HepG2 (cell line): ENCODE results near the gene PDP2. TPM values are rescaled to one million over a fixed set of nuclear protein-coding genes. Genes with fewer than 3 reads are reported as not detected.

Experiments
- BHLHE40 ChIP-seq: IDR thresholded peaks from 2 replicates; pipeline ENCODE4 v1.6.1; 2011; ENCODE audit warnings: low read length, improper control_type of control experiment
- EHMT2 ChIP-seq: fragments of 200-600 bp; sonication (generic); IDR thresholded peaks from 2 replicates; pipeline ENCODE4 v1.7.0; 2017; ENCODE audit warnings: antibody characterized with exemption, low read depth, low read length, borderline replicate concordance
- HMG20B ChIP-seq: conservative IDR thresholded peaks from 2 replicates; pipeline ENCODE4 v1.6.1; 2016; ENCODE audit warnings: missing genetic modification reagents, missing compliant biosample characterization
- HOXA3 ChIP-seq: sonication (generic); formaldehyde crosslinking; IDR thresholded peaks from 2 replicates; pipeline ENCODE4 v1.5.0; 2020; ENCODE audit warnings: missing genetic modification reagents
- LCORL ChIP-seq, 2 experiments: fragments of 450-650 bp in 1 of 2; sonication (generic) in 1 of 2; formaldehyde crosslinking in 1 of 2; IDR thresholded peaks; 2 replicates each; pipeline versions ENCODE4 v1.5.0 to v1.6.1; 2017 to 2020; ENCODE audit warnings: antibody characterized with exemption in 1 of 2, missing genetic modification reagents in 1 of 2
- MAFK ChIP-seq, 2 experiments: IDR thresholded peaks in 1 of 2; conservative IDR thresholded peaks in 1 of 2; 2 replicates each; pipeline ENCODE4 v1.6.1; 2011; ENCODE audit warnings: improper control_type of control experiment in 2 of 2, low read length in 2 of 2
- NFE2L2 ChIP-seq: fragments of 150-350 bp; IDR thresholded peaks from 2 replicates; pipeline ENCODE4 v1.6.1; 2014; ENCODE audit warnings: low read length
- PRMT3 ChIP-seq: sonication (generic); formaldehyde crosslinking; IDR thresholded peaks from 2 replicates; pipeline ENCODE4 v1.8.1; 2022; ENCODE audit warnings: low read depth, mild to moderate bottlenecking, moderate library complexity, missing genetic modification reagents, borderline replicate concordance
- TEAD2 ChIP-seq: sonication (generic); formaldehyde crosslinking; IDR thresholded peaks from 2 replicates; pipeline ENCODE4 v1.9.0; 2021; ENCODE audit warnings: missing genetic modification reagents
- ZBTB44 ChIP-seq: sonication (generic); formaldehyde crosslinking; IDR thresholded peaks from 2 replicates; pipeline ENCODE4 v1.4.0; 2020; ENCODE audit warnings: missing genetic modification reagents
- ZFP36L2 ChIP-seq: sonication (generic); formaldehyde crosslinking; IDR thresholded peaks from 2 replicates; pipeline ENCODE4 v1.4.0; 2020; ENCODE audit warnings: missing genetic modification reagents
- ZFX ChIP-seq: sonication (generic); formaldehyde crosslinking; IDR thresholded peaks from 2 replicates; pipeline ENCODE4 v1.4.0; 2020; ENCODE audit warnings: mild to moderate bottlenecking, low read depth, missing genetic modification reagents, moderate library complexity
- ZNF17 ChIP-seq: sonication (generic); formaldehyde crosslinking; IDR thresholded peaks from 2 replicates; pipeline ENCODE4 v1.5.0; 2020; ENCODE audit warnings: mild to moderate bottlenecking, missing genetic modification reagents
- ZNF329 ChIP-seq: sonication (generic); formaldehyde crosslinking; IDR thresholded peaks from 2 replicates; pipeline ENCODE4 v1.9.0; 2021; ENCODE audit warnings: low read depth, mild to moderate bottlenecking, missing genetic modification reagents
- ZNF430 ChIP-seq: sonication (generic); formaldehyde crosslinking; IDR thresholded peaks from 2 replicates; pipeline ENCODE4 v1.9.0; 2021; ENCODE audit warnings: mild to moderate bottlenecking, missing genetic modification reagents
- ZNF607 ChIP-seq: sonication (generic); formaldehyde crosslinking; IDR thresholded peaks from 2 replicates; pipeline ENCODE4 v1.5.1; 2020; ENCODE audit warnings: missing genetic modification reagents, mild to moderate bottlenecking, borderline replicate concordance
- ZNF720 ChIP-seq: sonication (generic); formaldehyde crosslinking; IDR thresholded peaks from 2 replicates; pipeline ENCODE4 v1.4.0; 2020; ENCODE audit warnings: missing genetic modification reagents
- ZNF790 ChIP-seq: sonication (generic); formaldehyde crosslinking; IDR thresholded peaks from 2 replicates; pipeline ENCODE4 v1.8.0; 2022; ENCODE audit warnings: missing genetic modification reagents, mild to moderate bottlenecking, borderline replicate concordance
- ZNF816 ChIP-seq: sonication (generic); formaldehyde crosslinking; IDR thresholded peaks from 2 replicates; pipeline ENCODE4 v1.8.0; 2022; ENCODE audit warnings: missing genetic modification reagents, mild to moderate bottlenecking, borderline replicate concordance
- polyA plus RNA-seq, 8 experiments: library from polyadenylated mRNA; depleted of rRNA in 3 of 8; stranded (reverse) in 7 of 8; unstranded in 1 of 8; fragments of >200 nt; fragmentation: Illumina TruSeq in 4 of 8; extraction: Trizol in 4 of 8; gene quantifications; 2 replicates each; pipeline versions ENCODE4 v1.2.1 to v1.2.3, GENCODE V29; 2011 to 2016; ENCODE audit warnings: low read depth in 4 of 8, missing spikeins in 1 of 8, mixed read lengths in 1 of 8; ENCODE audit not compliant: insufficient read depth in 1 of 8
- total RNA-seq, 5 experiments: library from RNA; depleted of rRNA; stranded (reverse); fragments of >200 nt; fragmentation: Illumina TruSeq; extraction: Trizol; gene quantifications; 2 replicates each; pipeline ENCODE4 v1.2.3, GENCODE V29; 2016; ENCODE audit warnings: low read depth in 1 of 5
- TF ChIP-seq, protein P1 (sequence below): sonication (generic); formaldehyde crosslinking; conservative IDR thresholded peaks from 2 replicates; pipeline ENCODE4 v1.4.0; 2020; ENCODE audit warnings: missing genetic modification reagents
- TF ChIP-seq, protein P2 (sequence below): sonication (generic); formaldehyde crosslinking; IDR thresholded peaks from 2 replicates; pipeline ENCODE4 v1.4.0; 2020; ENCODE audit warnings: missing genetic modification reagents

Gene PDP2
- total and polyA plus RNA-seq, 2 of the 13 experiments (the other 11 are each of a cell fraction or from before 2014, with no cell fraction given) = 12.8 to 15.8 TPM

DNA sequence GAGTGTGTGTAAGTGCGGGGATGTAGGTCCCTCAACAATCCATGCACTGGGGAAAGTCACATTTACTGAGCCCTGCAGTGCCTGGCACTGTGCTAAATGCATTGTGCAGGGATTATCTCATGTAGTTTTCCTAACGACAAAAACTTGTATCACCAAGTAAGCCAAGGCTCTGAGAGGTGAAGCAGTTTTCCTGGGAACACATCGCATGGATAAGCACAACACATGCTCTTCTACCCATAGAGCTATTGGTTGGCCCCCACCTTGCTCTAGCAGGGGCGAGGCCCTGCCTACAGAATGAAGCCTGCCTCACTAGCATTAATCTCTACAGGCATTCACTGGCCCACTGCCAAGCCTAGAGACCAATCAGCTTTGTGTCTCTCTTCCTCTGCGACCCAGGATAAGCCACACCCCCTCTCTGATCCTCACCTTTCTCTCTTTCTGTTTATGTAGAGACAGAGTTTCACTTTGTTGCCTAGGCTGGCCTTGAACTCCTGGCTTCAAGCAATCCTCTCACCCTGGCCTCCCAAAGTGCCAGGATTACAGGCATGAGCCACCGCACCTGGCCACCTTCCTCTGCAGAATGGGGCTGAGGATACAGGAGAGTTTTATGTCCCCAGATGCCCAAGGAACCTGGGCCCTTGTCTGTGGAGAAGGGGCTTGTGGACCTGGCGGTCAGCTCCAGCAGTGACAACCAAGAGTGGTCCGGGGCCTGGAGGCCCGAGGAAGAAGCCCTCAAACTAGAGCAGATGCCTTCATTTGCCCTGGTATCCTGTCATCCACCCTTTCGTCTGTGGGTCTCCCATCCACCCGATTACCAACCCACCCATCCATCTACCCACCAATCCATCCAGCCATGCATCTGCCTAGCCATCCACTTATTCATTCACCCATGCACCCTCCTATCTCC is 25.6 kb downstream of the PDP2 start (continued):
- TF ChIP-seq, protein P1, sequence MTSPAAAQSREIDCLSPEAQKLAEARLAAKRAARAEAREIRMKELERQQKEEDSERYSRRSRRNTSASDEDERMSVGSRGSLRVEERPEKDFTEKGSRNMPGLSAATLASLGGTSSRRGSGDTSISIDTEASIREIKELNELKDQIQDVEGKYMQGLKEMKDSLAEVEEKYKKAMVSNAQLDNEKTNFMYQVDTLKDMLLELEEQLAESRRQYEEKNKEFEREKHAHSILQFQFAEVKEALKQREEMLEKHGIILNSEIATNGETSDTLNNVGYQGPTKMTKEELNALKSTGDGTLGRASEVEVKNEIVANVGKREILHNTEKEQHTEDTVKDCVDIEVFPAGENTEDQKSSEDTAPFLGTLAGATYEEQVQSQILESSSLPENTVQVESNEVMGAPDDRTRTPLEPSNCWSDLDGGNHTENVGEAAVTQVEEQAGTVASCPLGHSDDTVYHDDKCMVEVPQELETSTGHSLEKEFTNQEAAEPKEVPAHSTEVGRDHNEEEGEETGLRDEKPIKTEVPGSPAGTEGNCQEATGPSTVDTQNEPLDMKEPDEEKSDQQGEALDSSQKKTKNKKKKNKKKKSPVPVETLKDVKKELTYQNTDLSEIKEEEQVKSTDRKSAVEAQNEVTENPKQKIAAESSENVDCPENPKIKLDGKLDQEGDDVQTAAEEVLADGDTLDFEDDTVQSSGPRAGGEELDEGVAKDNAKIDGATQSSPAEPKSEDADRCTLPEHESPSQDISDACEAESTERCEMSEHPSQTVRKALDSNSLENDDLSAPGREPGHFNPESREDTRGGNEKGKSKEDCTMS = no peak
- no peak for TF ChIP-seq ZNF17 (CRISPR knock-in tag)
- no peak for TF ChIP-seq ZNF816
- peak; percentile 69 for TF ChIP-seq LCORL (IDR thresholded peaks at IDR 0.05)
- TF ChIP-seq LCORL (CRISPR knock-in tag; IDR thresholded peaks at IDR 0.05) = peak; percentile 78
- no peak; the same call in 1 of the 2 replicates for TF ChIP-seq HMG20B
- no peak; a peak in 1 of 4 replicates for TF ChIP-seq MAFK (conservative IDR thresholded peaks at IDR 0.05 in 1 of 2, IDR thresholded peaks at IDR 0.05 in 1 of 2; ENCODE audit: low read length in 2 of 2)
- TF ChIP-seq, protein P2, sequence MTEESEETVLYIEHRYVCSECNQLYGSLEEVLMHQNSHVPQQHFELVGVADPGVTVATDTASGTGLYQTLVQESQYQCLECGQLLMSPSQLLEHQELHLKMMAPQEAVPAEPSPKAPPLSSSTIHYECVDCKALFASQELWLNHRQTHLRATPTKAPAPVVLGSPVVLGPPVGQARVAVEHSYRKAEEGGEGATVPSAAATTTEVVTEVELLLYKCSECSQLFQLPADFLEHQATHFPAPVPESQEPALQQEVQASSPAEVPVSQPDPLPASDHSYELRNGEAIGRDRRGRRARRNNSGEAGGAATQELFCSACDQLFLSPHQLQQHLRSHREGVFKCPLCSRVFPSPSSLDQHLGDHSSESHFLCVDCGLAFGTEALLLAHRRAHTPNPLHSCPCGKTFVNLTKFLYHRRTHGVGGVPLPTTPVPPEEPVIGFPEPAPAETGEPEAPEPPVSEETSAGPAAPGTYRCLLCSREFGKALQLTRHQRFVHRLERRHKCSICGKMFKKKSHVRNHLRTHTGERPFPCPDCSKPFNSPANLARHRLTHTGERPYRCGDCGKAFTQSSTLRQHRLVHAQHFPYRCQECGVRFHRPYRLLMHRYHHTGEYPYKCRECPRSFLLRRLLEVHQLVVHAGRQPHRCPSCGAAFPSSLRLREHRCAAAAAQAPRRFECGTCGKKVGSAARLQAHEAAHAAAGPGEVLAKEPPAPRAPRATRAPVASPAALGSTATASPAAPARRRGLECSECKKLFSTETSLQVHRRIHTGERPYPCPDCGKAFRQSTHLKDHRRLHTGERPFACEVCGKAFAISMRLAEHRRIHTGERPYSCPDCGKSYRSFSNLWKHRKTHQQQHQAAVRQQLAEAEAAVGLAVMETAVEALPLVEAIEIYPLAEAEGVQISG (CRISPR knock-in tag) = peak; percentile 66; the same call in 1 of the 2 replicates
- peak; percentile 90 for TF ChIP-seq ZFX (CRISPR knock-in tag)
- TF ChIP-seq PRMT3 (CRISPR knock-in tag) = no peak
- TF ChIP-seq ZNF790 (CRISPR knock-in tag) = no peak
- no peak for TF ChIP-seq TEAD2 (CRISPR knock-in tag)
- no peak for TF ChIP-seq ZNF329
- TF ChIP-seq ZNF720 = no peak
- no peak for TF ChIP-seq ZNF430 (CRISPR knock-in tag)
- no peak for TF ChIP-seq NFE2L2
- TF ChIP-seq ZFP36L2 (CRISPR knock-in tag) = no peak
- TF ChIP-seq BHLHE40 = peak; percentile 6; the same call in 1 of the 2 replicates
- TF ChIP-seq ZBTB44 (CRISPR knock-in tag) = no peak
- peak; percentile 81 for TF ChIP-seq HOXA3 (CRISPR knock-in tag)
- TF ChIP-seq EHMT2 = no peak
- no peak for TF ChIP-seq ZNF607 (CRISPR knock-in tag)
